ENCODE measurements around the gene RBFOX2. TPM values are rescaled to one million over a fixed set of nuclear protein-coding genes. Genes with fewer than 3 reads are reported as not detected.

The RBFOX2 gene
- total and polyA plus RNA-seq, 10 of the 15 experiments (the other 5 are each of a cell fraction or from before 2014, with no cell fraction given) = 0.01 to 2.7 (median 0.17) TPM; not detected in 4

DNA sequence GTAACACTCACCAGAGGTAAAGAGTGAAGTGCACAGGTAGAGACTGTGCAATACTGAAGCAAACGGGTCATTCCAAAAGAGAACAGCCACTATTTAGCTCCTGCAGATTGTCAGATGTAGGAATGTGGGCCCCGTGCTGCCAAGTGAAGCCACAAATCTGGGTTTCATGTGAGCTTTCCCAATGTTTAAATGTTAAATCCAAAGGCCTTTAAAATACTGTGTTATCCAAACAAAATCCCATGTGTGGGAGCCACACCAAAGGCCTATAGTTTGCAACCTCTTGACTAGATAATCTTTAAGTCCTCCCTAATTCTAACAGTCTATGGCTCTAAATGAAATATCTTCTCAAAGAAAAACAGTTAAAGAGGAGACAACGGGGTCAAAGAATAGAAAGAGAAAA, 43.3 kb downstream of the RBFOX2 start:
- no peak overlapping the region for H3K4me3 ChIP-seq
- H3K9ac ChIP-seq (ENCODE audit: control insufficient read depth, insufficient read depth, low read length) = no peak overlapping the region
- ChIA-PET CTCF (interaction anchor here (1.4 kb wide), 1 partner anchor 11 kb away, joined by 3 read pairs; no protein-coding TSS in a partner anchor), POLR2A (no interaction called here), SMC1A (ENCODE audit: uncharacterized antibody, unreplicated experiment) (no interaction called here), RAD21 (ENCODE audit: unreplicated experiment) (no interaction called here)
- intact Hi-C loops (cut with micrococcal nuclease; ENCODE audit: unreplicated experiment) = no loop called here
- H4K20me1 ChIP-seq (ENCODE audit: control insufficient read depth, insufficient read depth) = no peaks in the 10 kb centered on the region
- WGBS (ENCODE audit: insufficient coverage, insufficient replicate concordance, low lambda C conversion rate, missing lambda C conversion rate) = 8% methylated on average over 3 of the region's 3 CpGs
- in situ Hi-C loops (cut with MboI) = no loop called here
- ATAC-seq (no peak), DNase-seq (ENCODE audit: low read depth, low spot score) (no peak), FAIRE-seq (no peak)
- no peaks in the 10 kb centered on the region for H3K4me1 ChIP-seq (ENCODE audit: control insufficient read depth, insufficient read depth, low read length)
- H3K27ac ChIP-seq (ENCODE audit: control insufficient read depth, insufficient read depth) = no peak overlapping the region
- no peaks in the 10 kb centered on the region for H3K36me3 ChIP-seq (ENCODE audit: control insufficient read depth in 2 of 2, insufficient read depth in 2 of 2, low read length in 1 of 2)
- H3K4me2 ChIP-seq (ENCODE audit: control insufficient read depth, insufficient read depth) = no peak overlapping the region
- no TSS peak for BruUV-seq (replicated peaks)
- TF ChIP-seq GABPA (IDR thresholded peaks at IDR 0.05; ENCODE audit: low read depth) = no peak
- no peak for TF ChIP-seq HDGF (IDR thresholded peaks at IDR 0.05)
- TF ChIP-seq, protein P1, sequence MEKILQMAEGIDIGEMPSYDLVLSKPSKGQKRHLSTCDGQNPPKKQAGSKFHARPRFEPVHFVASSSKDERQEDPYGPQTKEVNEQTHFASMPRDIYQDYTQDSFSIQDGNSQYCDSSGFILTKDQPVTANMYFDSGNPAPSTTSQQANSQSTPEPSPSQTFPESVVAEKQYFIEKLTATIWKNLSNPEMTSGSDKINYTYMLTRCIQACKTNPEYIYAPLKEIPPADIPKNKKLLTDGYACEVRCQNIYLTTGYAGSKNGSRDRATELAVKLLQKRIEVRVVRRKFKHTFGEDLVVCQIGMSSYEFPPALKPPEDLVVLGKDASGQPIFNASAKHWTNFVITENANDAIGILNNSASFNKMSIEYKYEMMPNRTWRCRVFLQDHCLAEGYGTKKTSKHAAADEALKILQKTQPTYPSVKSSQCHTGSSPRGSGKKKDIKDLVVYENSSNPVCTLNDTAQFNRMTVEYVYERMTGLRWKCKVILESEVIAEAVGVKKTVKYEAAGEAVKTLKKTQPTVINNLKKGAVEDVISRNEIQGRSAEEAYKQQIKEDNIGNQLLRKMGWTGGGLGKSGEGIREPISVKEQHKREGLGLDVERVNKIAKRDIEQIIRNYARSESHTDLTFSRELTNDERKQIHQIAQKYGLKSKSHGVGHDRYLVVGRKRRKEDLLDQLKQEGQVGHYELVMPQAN (conservative IDR thresholded peaks at IDR 0.05) = no peak
- no peak for TF ChIP-seq STAT3 (IDR thresholded peaks at IDR 0.05; ENCODE audit: low read depth, low read length)
- no peak overlapping the region for H2AFZ ChIP-seq (ENCODE audit: control insufficient read depth, low read depth, low read length)
- H3K9me3 ChIP-seq (replicated peaks; ENCODE audit: control insufficient read depth, insufficient read depth, low read length) = no peaks in the 10 kb centered on the region
- no peaks in the 10 kb centered on the region for H3K27me3 ChIP-seq (replicated peaks in 1 of 2; ENCODE audit: control insufficient read depth in 2 of 2, insufficient read depth in 2 of 2, low read length in 1 of 2)
- H3K79me2 ChIP-seq (ENCODE audit: control insufficient read depth, insufficient read depth, low read length) = no peaks in the 10 kb centered on the region

Data from GM12878 (cell line).